Endothelial cell of umbilical vein (primary cell): ENCODE results near the gene MAMSTR. TPM values are rescaled to one million over a fixed set of nuclear protein-coding genes. Genes with fewer than 3 reads are reported as not detected.

Experiments
- BruUV-seq: library from RNA; stranded (reverse); fragments of 400-500 nt; replicated peaks from 2 replicates; lab custom pipeline; 2021; lab: Mats Ljungman, UMichigan
- CTCF ChIA-PET: fragments of 300-600, 350-600 bp; sonication (Branson Sonifier 250); formaldehyde crosslinking; loops from one replicate; lab custom pipeline; 2021; ENCODE audit warnings: antibody characterized with exemption, inconsistent platforms; lab: Charles Lee
- POLR2A ChIA-PET: fragments of 300-600, 350-600 bp; sonication (Branson Sonifier 250); formaldehyde crosslinking; loops from one replicate; lab custom pipeline; 2021; ENCODE audit warnings: antibody characterized with exemption, inconsistent platforms; lab: Charles Lee
- DNase-seq: peaks from one replicate; pipeline ENCODE4 v3.0.0-alpha.2; 2011; ENCODE audit warnings: low read depth, low spot score
- FAIRE-seq: peaks from 2 replicates; lab custom pipeline; 2011; peaks lifted over from hg19 to GRCh38; lab: Jason Lieb, UNC
- H2AFZ ChIP-seq: 2 replicates; pipeline ENCODE4 v1.6.0; 2012; ENCODE audit warnings: low read depth, low read length, control low read depth, inconsistent platforms
- H3K27ac ChIP-seq: 2 replicates; pipeline ENCODE4 v1.5.1; 2011; ENCODE audit warnings: low read depth, mild to moderate bottlenecking, control low read depth, low read length, moderate library complexity; ENCODE audit not compliant: insufficient read depth
- H3K27me3 ChIP-seq, 2 experiments: 2 replicates each; pipeline versions ENCODE4 v1.6.0 to v1.6.1; 2011; ENCODE audit warnings: low read length in 2 of 2, mixed read lengths in 1 of 2; ENCODE audit not compliant: control insufficient read depth in 2 of 2, insufficient read depth in 2 of 2
- H3K36me3 ChIP-seq, 2 experiments: 2 replicates in 1 of 2; 3 replicates in 1 of 2; pipeline ENCODE4 v1.5.1; 2011; ENCODE audit warnings: low read length in 2 of 2, mild to moderate bottlenecking in 1 of 2, moderate library complexity in 1 of 2; ENCODE audit not compliant: control insufficient read depth in 2 of 2, insufficient read depth in 2 of 2; ENCODE audit errors: extremely low read depth in 1 of 2
- H3K4me1 ChIP-seq: 3 replicates; pipeline ENCODE4 v1.5.1; 2011; ENCODE audit warnings: mild to moderate bottlenecking, low read length; ENCODE audit not compliant: control insufficient read depth, insufficient read depth; ENCODE audit errors: extremely low read depth
- H3K4me2 ChIP-seq: 2 replicates; pipeline ENCODE4 v1.6.1; 2011; ENCODE audit warnings: low read length, control low read depth, mixed read lengths; ENCODE audit not compliant: insufficient read depth
- H3K4me3 ChIP-seq, 3 experiments: fragments of 200-600 bp in 1 of 3; sonication (generic), shearing (Covaris generic) in 1 of 3; replicated peaks in 1 of 3; 2 replicates each; pipeline ENCODE4 v1.5.1; 2011 to 2016; ENCODE audit warnings: control low read depth in 3 of 3, low read length in 3 of 3, mild to moderate bottlenecking in 2 of 3, inconsistent platforms in 1 of 3, low read depth in 1 of 3, moderate library complexity in 1 of 3; ENCODE audit not compliant: insufficient read depth in 1 of 3
- H3K79me2 ChIP-seq: 2 replicates; pipeline ENCODE4 v1.6.0; 2012; ENCODE audit warnings: low read length, inconsistent platforms; ENCODE audit not compliant: control insufficient read depth, insufficient read depth
- H3K9ac ChIP-seq: replicated peaks from 2 replicates; pipeline ENCODE3; 2011; ENCODE audit warnings: low read length, control low read depth; ENCODE audit not compliant: insufficient read depth; ENCODE audit errors: extremely low read depth
- H3K9me1 ChIP-seq: replicated peaks from 3 replicates; pipeline ENCODE4 v1.6.0; 2011; ENCODE audit warnings: mild to moderate bottlenecking, low read length; ENCODE audit not compliant: control insufficient read depth, insufficient read depth; ENCODE audit errors: extremely low read depth
- H3K9me3 ChIP-seq: replicated peaks from 2 replicates; pipeline ENCODE4 v1.5.1; 2012; ENCODE audit warnings: low read length, inconsistent platforms; ENCODE audit not compliant: control insufficient read depth, insufficient read depth
- H4K20me1 ChIP-seq: replicated peaks from 2 replicates; pipeline ENCODE3; 2011; ENCODE audit warnings: mild to moderate bottlenecking, low read length; ENCODE audit not compliant: control insufficient read depth, insufficient read depth; ENCODE audit errors: extremely low read depth
- EZH2 ChIP-seq: IDR thresholded peaks from 2 replicates; pipeline ENCODE4 v1.6.1; 2012; ENCODE audit warnings: borderline replicate concordance, low read depth, mild to moderate bottlenecking, moderate library complexity, low read length, inconsistent platforms; ENCODE audit not compliant: severe bottlenecking
- FOS ChIP-seq: IDR thresholded peaks from 2 replicates; pipeline ENCODE4 v1.6.1; 2011; ENCODE audit warnings: mild to moderate bottlenecking, low read length, moderate library complexity, borderline replicate concordance; ENCODE audit not compliant: insufficient read depth
- GATA2 ChIP-seq: IDR thresholded peaks from 2 replicates; pipeline ENCODE4 v1.7.0; 2011; ENCODE audit warnings: low read depth, mild to moderate bottlenecking, moderate library complexity, mixed read lengths, low read length; ENCODE audit not compliant: insufficient read length, insufficient read depth
- JUN ChIP-seq: IDR thresholded peaks from 2 replicates; pipeline ENCODE4 v1.6.1; 2011; ENCODE audit warnings: borderline replicate concordance, low read depth; ENCODE audit not compliant: insufficient read length, insufficient read depth
- MAX ChIP-seq: IDR thresholded peaks from 2 replicates; pipeline ENCODE4 v1.6.1; 2011; ENCODE audit not compliant: insufficient read depth, insufficient read length
- MYC ChIP-seq: IDR thresholded peaks from one replicate; pipeline ENCODE4 v1.6.1; 2011; ENCODE audit warnings: mild to moderate bottlenecking, low read depth, low read length
- POLR2A ChIP-seq: IDR thresholded peaks from 2 replicates; pipeline ENCODE4 v1.6.1; 2012; ENCODE audit warnings: low read depth, mild to moderate bottlenecking, control low read depth, low read length
- POLR2AphosphoS5 ChIP-seq: IDR thresholded peaks from 2 replicates; pipeline ENCODE4 v1.6.1; 2012; ENCODE audit warnings: low read depth, mild to moderate bottlenecking, control low read depth, low read length, moderate library complexity; ENCODE audit not compliant: insufficient read depth
- dilution Hi-C: fragments of 300-500 bp; cut with MboI; formaldehyde crosslinking; loops from one replicate; pipeline ENCODE4 v1.15.0; 2019; ENCODE audit warnings: low sequenced_read_pairs; ENCODE audit not compliant: extremely low pct_ligation_motif_present
- intact Hi-C: fragments of 100-400 bp; cut with micrococcal nuclease; formaldehyde crosslinking; loops from one replicate; pipeline ENCODE4 v1.10.0; 2022
- polyA plus RNA-seq, 4 experiments: library from polyadenylated mRNA; depleted of rRNA in 3 of 4; stranded (reverse) in 3 of 4; unstranded in 1 of 4; fragments of >200 nt; gene quantifications; 2 replicates each; pipeline versions ENCODE4 v1.2.1 to v1.2.3, GENCODE V29; 2011 to 2012; ENCODE audit warnings: missing spikeins in 1 of 4
- total RNA-seq: library from RNA; stranded (reverse); gene quantifications from 2 replicates; pipeline ENCODE4 v1.2.3, GENCODE V29; 2021
- TF ChIP-seq, protein P1 (sequence below), 2 donors: IDR thresholded peaks; 1 replicate in 1 of 2; 2 replicates in 1 of 2; pipeline ENCODE4 v1.5.1; 2011; ENCODE audit warnings: low read length in 2 of 2, mild to moderate bottlenecking in 2 of 2, moderate library complexity in 2 of 2, control low read depth in 1 of 2, inconsistent platforms in 1 of 2, low read depth in 1 of 2; ENCODE audit not compliant: insufficient read depth in 1 of 2; ENCODE audit errors: extremely low read depth in 1 of 2

MAMSTR gene
- total and polyA plus RNA-seq, 2 donors (not counting 3 experiments of a cell fraction or from before 2014, with no cell fraction given) = 0.57 to 0.84 TPM

GRCh38 chr19:48713041-48713863, 6.3 kb downstream of the MAMSTR start:
- peak overlapping the region; percentile 85 for H2AFZ ChIP-seq
- no peak for FAIRE-seq
- no peaks in the 10 kb centered on the region for H3K36me3 ChIP-seq
- peak overlapping the region; percentile 61 for H3K4me2 ChIP-seq
- ChIA-PET POLR2A (interaction anchor here (1.0 kb wide), 1 partner anchor 12 kb away, joined by 3 read pairs; no protein-coding TSS in a partner anchor), CTCF (interaction anchor here (0.6 to 3.9 kb wide), 15 partner anchors 9 to 257 kb away, joined by 3 to 31 read pairs (median 5); partner anchors contain the start of genes CA11 and FUT2)
- no TSS peak for BruUV-seq
- peak overlapping the region; percentile 37 to 63 (median 50) for H3K4me3 ChIP-seq
- peak overlapping the region; percentile 7 for H3K9ac ChIP-seq
- H3K79me2 ChIP-seq = no peaks in the 10 kb centered on the region
- no peaks in the 10 kb centered on the region for H3K27me3 ChIP-seq
- H3K9me3 ChIP-seq = no peaks in the 10 kb centered on the region
- H3K4me1 ChIP-seq = peaks cover 15% of the 10 kb centered on the region
- H3K9me1 ChIP-seq = no peaks in the 10 kb centered on the region
- no peak overlapping the region for H3K27ac ChIP-seq
- TF ChIP-seq POLR2A = no peak
- no peak for TF ChIP-seq MYC
- TF ChIP-seq MAX = no peak
- TF ChIP-seq GATA2 = no peak
- no peak for TF ChIP-seq EZH2
- no peak for TF ChIP-seq POLR2AphosphoS5
- no peak for TF ChIP-seq FOS
- TF ChIP-seq JUN = no peak
- TF ChIP-seq, protein P1, sequence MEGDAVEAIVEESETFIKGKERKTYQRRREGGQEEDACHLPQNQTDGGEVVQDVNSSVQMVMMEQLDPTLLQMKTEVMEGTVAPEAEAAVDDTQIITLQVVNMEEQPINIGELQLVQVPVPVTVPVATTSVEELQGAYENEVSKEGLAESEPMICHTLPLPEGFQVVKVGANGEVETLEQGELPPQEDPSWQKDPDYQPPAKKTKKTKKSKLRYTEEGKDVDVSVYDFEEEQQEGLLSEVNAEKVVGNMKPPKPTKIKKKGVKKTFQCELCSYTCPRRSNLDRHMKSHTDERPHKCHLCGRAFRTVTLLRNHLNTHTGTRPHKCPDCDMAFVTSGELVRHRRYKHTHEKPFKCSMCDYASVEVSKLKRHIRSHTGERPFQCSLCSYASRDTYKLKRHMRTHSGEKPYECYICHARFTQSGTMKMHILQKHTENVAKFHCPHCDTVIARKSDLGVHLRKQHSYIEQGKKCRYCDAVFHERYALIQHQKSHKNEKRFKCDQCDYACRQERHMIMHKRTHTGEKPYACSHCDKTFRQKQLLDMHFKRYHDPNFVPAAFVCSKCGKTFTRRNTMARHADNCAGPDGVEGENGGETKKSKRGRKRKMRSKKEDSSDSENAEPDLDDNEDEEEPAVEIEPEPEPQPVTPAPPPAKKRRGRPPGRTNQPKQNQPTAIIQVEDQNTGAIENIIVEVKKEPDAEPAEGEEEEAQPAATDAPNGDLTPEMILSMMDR (IDR thresholded peaks at IDR 0.05; ENCODE audit: extremely low read depth in 1 of 2, insufficient read depth in 1 of 2, low read depth in 1 of 2, low read length in 2 of 2) = peak in 1 of 2 donors; percentile 19
- no peaks in the 10 kb centered on the region for H4K20me1 ChIP-seq
- no peak for DNase-seq
- dilution Hi-C loops (no loop called here), intact Hi-C loops (no loop called here)
